Endothelial cell of umbilical vein (primary cell): Measurements from ENCODE around the gene TP73. TPM values are rescaled to one million over a fixed set of nuclear protein-coding genes. Genes with fewer than 3 reads are reported as not detected.

Experiments used
- BruUV-seq: library from RNA; stranded (reverse); fragments of 400-500 nt; replicated peaks from 2 replicates; lab custom pipeline; 2021; lab: Mats Ljungman, UMichigan
- CTCF ChIA-PET: fragments of 300-600, 350-600 bp; sonication (Branson Sonifier 250); formaldehyde crosslinking; loops from one replicate; lab custom pipeline; 2021; ENCODE audit warnings: antibody characterized with exemption, inconsistent platforms; lab: Charles Lee
- POLR2A ChIA-PET: fragments of 300-600, 350-600 bp; sonication (Branson Sonifier 250); formaldehyde crosslinking; loops from one replicate; lab custom pipeline; 2021; ENCODE audit warnings: antibody characterized with exemption, inconsistent platforms; lab: Charles Lee
- DNase-seq: peaks from one replicate; pipeline ENCODE4 v3.0.0-alpha.2; 2011; ENCODE audit warnings: low read depth, low spot score
- FAIRE-seq: peaks from 2 replicates; lab custom pipeline; 2011; peaks lifted over from hg19 to GRCh38; lab: Jason Lieb, UNC
- H2AFZ ChIP-seq: 2 replicates; pipeline ENCODE4 v1.6.0; 2012; ENCODE audit warnings: low read depth, low read length, control low read depth, inconsistent platforms
- H3K27ac ChIP-seq: 2 replicates; pipeline ENCODE4 v1.5.1; 2011; ENCODE audit warnings: low read depth, mild to moderate bottlenecking, control low read depth, low read length, moderate library complexity; ENCODE audit not compliant: insufficient read depth
- H3K27me3 ChIP-seq, 2 experiments: 2 replicates each; pipeline versions ENCODE4 v1.6.0 to v1.6.1; 2011; ENCODE audit warnings: low read length in 2 of 2, mixed read lengths in 1 of 2; ENCODE audit not compliant: control insufficient read depth in 2 of 2, insufficient read depth in 2 of 2
- H3K36me3 ChIP-seq, 2 experiments: 2 replicates in 1 of 2; 3 replicates in 1 of 2; pipeline ENCODE4 v1.5.1; 2011; ENCODE audit warnings: low read length in 2 of 2, mild to moderate bottlenecking in 1 of 2, moderate library complexity in 1 of 2; ENCODE audit not compliant: control insufficient read depth in 2 of 2, insufficient read depth in 2 of 2; ENCODE audit errors: extremely low read depth in 1 of 2
- H3K4me1 ChIP-seq: 3 replicates; pipeline ENCODE4 v1.5.1; 2011; ENCODE audit warnings: mild to moderate bottlenecking, low read length; ENCODE audit not compliant: control insufficient read depth, insufficient read depth; ENCODE audit errors: extremely low read depth
- H3K4me2 ChIP-seq: 2 replicates; pipeline ENCODE4 v1.6.1; 2011; ENCODE audit warnings: low read length, control low read depth, mixed read lengths; ENCODE audit not compliant: insufficient read depth
- H3K4me3 ChIP-seq, 3 experiments: fragments of 200-600 bp in 1 of 3; sonication (generic), shearing (Covaris generic) in 1 of 3; replicated peaks in 1 of 3; 2 replicates each; pipeline ENCODE4 v1.5.1; 2011 to 2016; ENCODE audit warnings: control low read depth in 3 of 3, low read length in 3 of 3, mild to moderate bottlenecking in 2 of 3, inconsistent platforms in 1 of 3, low read depth in 1 of 3, moderate library complexity in 1 of 3; ENCODE audit not compliant: insufficient read depth in 1 of 3
- H3K79me2 ChIP-seq: 2 replicates; pipeline ENCODE4 v1.6.0; 2012; ENCODE audit warnings: low read length, inconsistent platforms; ENCODE audit not compliant: control insufficient read depth, insufficient read depth
- H3K9ac ChIP-seq: replicated peaks from 2 replicates; pipeline ENCODE3; 2011; ENCODE audit warnings: low read length, control low read depth; ENCODE audit not compliant: insufficient read depth; ENCODE audit errors: extremely low read depth
- H3K9me1 ChIP-seq: replicated peaks from 3 replicates; pipeline ENCODE4 v1.6.0; 2011; ENCODE audit warnings: mild to moderate bottlenecking, low read length; ENCODE audit not compliant: control insufficient read depth, insufficient read depth; ENCODE audit errors: extremely low read depth
- H3K9me3 ChIP-seq: replicated peaks from 2 replicates; pipeline ENCODE4 v1.5.1; 2012; ENCODE audit warnings: low read length, inconsistent platforms; ENCODE audit not compliant: control insufficient read depth, insufficient read depth
- H4K20me1 ChIP-seq: replicated peaks from 2 replicates; pipeline ENCODE3; 2011; ENCODE audit warnings: mild to moderate bottlenecking, low read length; ENCODE audit not compliant: control insufficient read depth, insufficient read depth; ENCODE audit errors: extremely low read depth
- EZH2 ChIP-seq: IDR thresholded peaks from 2 replicates; pipeline ENCODE4 v1.6.1; 2012; ENCODE audit warnings: borderline replicate concordance, low read depth, mild to moderate bottlenecking, moderate library complexity, low read length, inconsistent platforms; ENCODE audit not compliant: severe bottlenecking
- FOS ChIP-seq: IDR thresholded peaks from 2 replicates; pipeline ENCODE4 v1.6.1; 2011; ENCODE audit warnings: mild to moderate bottlenecking, low read length, moderate library complexity, borderline replicate concordance; ENCODE audit not compliant: insufficient read depth
- GATA2 ChIP-seq: IDR thresholded peaks from 2 replicates; pipeline ENCODE4 v1.7.0; 2011; ENCODE audit warnings: low read depth, mild to moderate bottlenecking, moderate library complexity, mixed read lengths, low read length; ENCODE audit not compliant: insufficient read length, insufficient read depth
- JUN ChIP-seq: IDR thresholded peaks from 2 replicates; pipeline ENCODE4 v1.6.1; 2011; ENCODE audit warnings: borderline replicate concordance, low read depth; ENCODE audit not compliant: insufficient read length, insufficient read depth
- MYC ChIP-seq: IDR thresholded peaks from one replicate; pipeline ENCODE4 v1.6.1; 2011; ENCODE audit warnings: mild to moderate bottlenecking, low read depth, low read length
- POLR2A ChIP-seq: IDR thresholded peaks from 2 replicates; pipeline ENCODE4 v1.6.1; 2012; ENCODE audit warnings: low read depth, mild to moderate bottlenecking, control low read depth, low read length
- POLR2AphosphoS5 ChIP-seq: IDR thresholded peaks from 2 replicates; pipeline ENCODE4 v1.6.1; 2012; ENCODE audit warnings: low read depth, mild to moderate bottlenecking, control low read depth, low read length, moderate library complexity; ENCODE audit not compliant: insufficient read depth
- dilution Hi-C: fragments of 300-500 bp; cut with MboI; formaldehyde crosslinking; loops from one replicate; pipeline ENCODE4 v1.15.0; 2019; ENCODE audit warnings: low sequenced_read_pairs; ENCODE audit not compliant: extremely low pct_ligation_motif_present
- intact Hi-C: fragments of 100-400 bp; cut with micrococcal nuclease; formaldehyde crosslinking; loops from one replicate; pipeline ENCODE4 v1.10.0; 2022
- polyA plus RNA-seq, 4 experiments: library from polyadenylated mRNA; depleted of rRNA in 3 of 4; stranded (reverse) in 3 of 4; unstranded in 1 of 4; fragments of >200 nt; gene quantifications; 2 replicates each; pipeline versions ENCODE4 v1.2.1 to v1.2.3, GENCODE V29; 2011 to 2012; ENCODE audit warnings: missing spikeins in 1 of 4
- total RNA-seq: library from RNA; stranded (reverse); gene quantifications from 2 replicates; pipeline ENCODE4 v1.2.3, GENCODE V29; 2021
- TF ChIP-seq, protein P1 (sequence below), 2 donors: IDR thresholded peaks; 1 replicate in 1 of 2; 2 replicates in 1 of 2; pipeline ENCODE4 v1.5.1; 2011; ENCODE audit warnings: low read length in 2 of 2, mild to moderate bottlenecking in 2 of 2, moderate library complexity in 2 of 2, control low read depth in 1 of 2, inconsistent platforms in 1 of 2, low read depth in 1 of 2; ENCODE audit not compliant: insufficient read depth in 1 of 2; ENCODE audit errors: extremely low read depth in 1 of 2
- TF ChIP-seq, protein P2 (sequence below): IDR thresholded peaks from 2 replicates; pipeline ENCODE4 v1.6.1; 2011; ENCODE audit not compliant: insufficient read depth, insufficient read length

Gene TP73
- total and polyA plus RNA-seq, 2 donors (not counting 3 experiments of a cell fraction or from before 2014, with no cell fraction given): 0.03 to 0.15 TPM

DNA sequence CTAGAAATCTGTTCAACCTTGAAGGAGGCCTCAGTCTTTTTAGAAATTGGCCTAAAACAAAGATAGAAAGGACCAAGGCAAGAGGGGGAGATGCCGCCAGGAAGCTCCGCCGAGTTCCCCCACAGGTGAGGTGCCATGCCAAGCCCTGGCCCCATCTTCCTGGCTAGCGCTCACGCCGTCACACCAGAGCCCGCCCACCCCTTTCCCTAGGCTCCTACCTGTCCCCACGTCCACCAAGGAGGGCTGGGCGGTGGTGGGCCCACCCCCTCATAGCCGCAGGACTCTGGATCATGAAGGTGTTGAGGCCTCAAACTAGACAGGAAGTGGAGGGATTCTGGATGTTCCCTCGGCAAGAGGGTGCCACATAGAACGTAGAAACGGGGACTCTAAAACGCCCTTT, 84.4 kb downstream of the TP73 start:
- FAIRE-seq (no peak), DNase-seq (no peak)
- dilution Hi-C loops (no loop called here), intact Hi-C loops (no loop called here)
- Histone ChIP-seq H3K4me3 (no peak overlapping the region), H3K36me3 (peaks cover 4 to 16% of the 10 kb centered on the region in 2 experiments), H3K27me3 (no peaks in the 10 kb centered on the region), H3K9me3 (no peaks in the 10 kb centered on the region), H3K4me1 (no peaks in the 10 kb centered on the region), H3K79me2 (no peaks in the 10 kb centered on the region), H4K20me1 (no peaks in the 10 kb centered on the region), H3K9ac (no peak overlapping the region), H2AFZ (no peak overlapping the region), H3K27ac (no peak overlapping the region), H3K4me2 (no peak overlapping the region), H3K9me1 (no peaks in the 10 kb centered on the region)
- ChIA-PET POLR2A (no interaction called here), CTCF (interaction anchor here (3.5 kb wide), 1 partner anchor 12 kb away, joined by 25 read pairs; no protein-coding TSS in a partner anchor)
- TF ChIP-seq POLR2AphosphoS5 (no peak), MYC (no peak), JUN (no peak), EZH2 (no peak)
- TF ChIP-seq, protein P1, sequence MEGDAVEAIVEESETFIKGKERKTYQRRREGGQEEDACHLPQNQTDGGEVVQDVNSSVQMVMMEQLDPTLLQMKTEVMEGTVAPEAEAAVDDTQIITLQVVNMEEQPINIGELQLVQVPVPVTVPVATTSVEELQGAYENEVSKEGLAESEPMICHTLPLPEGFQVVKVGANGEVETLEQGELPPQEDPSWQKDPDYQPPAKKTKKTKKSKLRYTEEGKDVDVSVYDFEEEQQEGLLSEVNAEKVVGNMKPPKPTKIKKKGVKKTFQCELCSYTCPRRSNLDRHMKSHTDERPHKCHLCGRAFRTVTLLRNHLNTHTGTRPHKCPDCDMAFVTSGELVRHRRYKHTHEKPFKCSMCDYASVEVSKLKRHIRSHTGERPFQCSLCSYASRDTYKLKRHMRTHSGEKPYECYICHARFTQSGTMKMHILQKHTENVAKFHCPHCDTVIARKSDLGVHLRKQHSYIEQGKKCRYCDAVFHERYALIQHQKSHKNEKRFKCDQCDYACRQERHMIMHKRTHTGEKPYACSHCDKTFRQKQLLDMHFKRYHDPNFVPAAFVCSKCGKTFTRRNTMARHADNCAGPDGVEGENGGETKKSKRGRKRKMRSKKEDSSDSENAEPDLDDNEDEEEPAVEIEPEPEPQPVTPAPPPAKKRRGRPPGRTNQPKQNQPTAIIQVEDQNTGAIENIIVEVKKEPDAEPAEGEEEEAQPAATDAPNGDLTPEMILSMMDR (IDR thresholded peaks at IDR 0.05; ENCODE audit: extremely low read depth in 1 of 2, insufficient read depth in 1 of 2, low read depth in 1 of 2, low read length in 2 of 2): no peak
- no TSS peak for BruUV-seq

DNA sequence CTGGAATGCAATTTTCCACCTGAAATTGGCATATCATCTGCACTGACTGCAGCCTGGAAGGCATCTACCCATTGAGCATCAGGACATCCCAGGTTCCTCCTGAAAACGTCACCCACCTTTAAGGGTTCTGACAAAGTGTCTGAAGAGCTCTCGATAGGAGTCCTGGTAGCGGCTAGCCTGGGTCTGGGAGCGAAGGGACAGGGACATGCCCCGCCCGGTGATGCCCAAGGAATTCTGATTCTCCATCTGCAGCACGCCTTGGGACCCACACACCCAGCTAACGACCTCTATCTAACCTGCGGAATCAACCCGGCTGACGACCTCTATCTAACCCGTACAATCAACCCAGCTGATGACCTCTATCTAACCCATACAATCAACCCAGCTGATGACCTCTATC, 86.6 kb downstream of the TP73 start:
- no peak for FAIRE-seq
- no peaks in the 10 kb centered on the region for H3K9me1 ChIP-seq
- no TSS peak for BruUV-seq
- no peak overlapping the region for H2AFZ ChIP-seq
- dilution Hi-C loops (no loop called here), intact Hi-C loops (no loop called here)
- H3K4me3 ChIP-seq: no peak overlapping the region
- no peak overlapping the region for H3K27ac ChIP-seq
- H3K4me1 ChIP-seq: no peaks in the 10 kb centered on the region
- peaks cover 4 to 28% of the 10 kb centered on the region in 2 experiments for H3K36me3 ChIP-seq
- H3K79me2 ChIP-seq: no peaks in the 10 kb centered on the region
- ChIA-PET POLR2A (no interaction called here), CTCF (interaction anchor here (1.4 kb wide), 1 partner anchor 14 kb away, joined by 5 read pairs; no protein-coding TSS in a partner anchor)
- no peak overlapping the region for H3K4me2 ChIP-seq
- H4K20me1 ChIP-seq: no peaks in the 10 kb centered on the region
- no peaks in the 10 kb centered on the region for H3K9me3 ChIP-seq
- TF ChIP-seq EZH2: no peak
- TF ChIP-seq MYC: no peak
- TF ChIP-seq FOS: no peak
- TF ChIP-seq, protein P1 (IDR thresholded peaks at IDR 0.05; ENCODE audit: extremely low read depth in 1 of 2, insufficient read depth in 1 of 2, low read depth in 1 of 2, low read length in 2 of 2): no peak
- TF ChIP-seq JUN: no peak
- no peak for TF ChIP-seq POLR2A
- TF ChIP-seq, protein P2, sequence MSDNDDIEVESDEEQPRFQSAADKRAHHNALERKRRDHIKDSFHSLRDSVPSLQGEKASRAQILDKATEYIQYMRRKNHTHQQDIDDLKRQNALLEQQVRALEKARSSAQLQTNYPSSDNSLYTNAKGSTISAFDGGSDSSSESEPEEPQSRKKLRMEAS: no peak
- no peak for TF ChIP-seq POLR2AphosphoS5
- no peak for TF ChIP-seq GATA2
- no peak for DNase-seq
- no peaks in the 10 kb centered on the region for H3K27me3 ChIP-seq
- H3K9ac ChIP-seq: no peak overlapping the region
